GM18873 (cell line): ENCODE data around the gene SLC6A5.
"Not testable (repeated sequence)": the region's sequence is repeated elsewhere in the genome, so short reads cannot be mapped to it uniquely, and the experiment has no call there.

ENCODE experiments used
- ATAC-seq: cut with Tn5 transposase; IDR thresholded peaks from one replicate; pipeline ENCODE4 v1.9.1; 2021; ENCODE audit warnings: mild to moderate bottlenecking, moderate library complexity, moderate number of reproducible peaks; ENCODE audit not compliant: unreplicated experiment, low FRiP score

Gene SLC6A5

GRCh38 chr11:20599221-20600019, at the start of gene SLC6A5:
TSS of gene SLC6A5 (plus strand) at chr11:20599608. CDS start at chr11:20599673, 65 bp downstream.
- no peak for ATAC-seq

GRCh38 chr11:20551096-20551495, 48.3 kb upstream of the SLC6A5 start:
- ATAC-seq, result no peak

- no peak for ATAC-seq
Measured at GRCh38 chr11:20555783-20556182, 43.6 kb upstream of the SLC6A5 start.

GRCh38 chr11:20556396-20556795, 43.0 kb upstream of the SLC6A5 start:
- ATAC-seq, result not testable (repeated sequence)

- no peak for ATAC-seq
Measured at GRCh38 chr11:20558741-20559140, 40.7 kb upstream of the SLC6A5 start.

- no peak for ATAC-seq
Measured at GRCh38 chr11:20559523-20560300, 39.7 kb upstream of the SLC6A5 start.

DNA sequence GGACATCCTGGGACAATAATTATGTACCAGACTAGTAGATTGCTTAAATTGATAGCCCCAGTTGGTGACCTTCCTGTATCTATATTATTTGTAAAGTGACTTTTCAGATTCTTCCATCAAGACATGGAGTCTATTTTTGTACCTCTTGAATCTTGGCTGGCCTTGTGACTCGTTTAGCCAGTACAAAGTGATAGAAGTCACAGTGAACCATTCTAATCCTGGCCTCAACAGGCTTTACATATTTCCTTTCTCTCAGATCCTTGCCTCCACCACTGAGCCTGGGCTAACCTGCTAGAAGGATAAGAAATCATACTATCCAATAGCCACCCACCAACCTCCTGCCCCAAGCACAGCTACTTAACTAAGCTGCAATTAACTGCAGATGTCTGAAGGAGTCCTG, 37.5 kb upstream of the SLC6A5 start:
- no peak for ATAC-seq

- ATAC-seq, result no peak
Measured at GRCh38 chr11:20563866-20564265, 35.5 kb upstream of the SLC6A5 start.

DNA sequence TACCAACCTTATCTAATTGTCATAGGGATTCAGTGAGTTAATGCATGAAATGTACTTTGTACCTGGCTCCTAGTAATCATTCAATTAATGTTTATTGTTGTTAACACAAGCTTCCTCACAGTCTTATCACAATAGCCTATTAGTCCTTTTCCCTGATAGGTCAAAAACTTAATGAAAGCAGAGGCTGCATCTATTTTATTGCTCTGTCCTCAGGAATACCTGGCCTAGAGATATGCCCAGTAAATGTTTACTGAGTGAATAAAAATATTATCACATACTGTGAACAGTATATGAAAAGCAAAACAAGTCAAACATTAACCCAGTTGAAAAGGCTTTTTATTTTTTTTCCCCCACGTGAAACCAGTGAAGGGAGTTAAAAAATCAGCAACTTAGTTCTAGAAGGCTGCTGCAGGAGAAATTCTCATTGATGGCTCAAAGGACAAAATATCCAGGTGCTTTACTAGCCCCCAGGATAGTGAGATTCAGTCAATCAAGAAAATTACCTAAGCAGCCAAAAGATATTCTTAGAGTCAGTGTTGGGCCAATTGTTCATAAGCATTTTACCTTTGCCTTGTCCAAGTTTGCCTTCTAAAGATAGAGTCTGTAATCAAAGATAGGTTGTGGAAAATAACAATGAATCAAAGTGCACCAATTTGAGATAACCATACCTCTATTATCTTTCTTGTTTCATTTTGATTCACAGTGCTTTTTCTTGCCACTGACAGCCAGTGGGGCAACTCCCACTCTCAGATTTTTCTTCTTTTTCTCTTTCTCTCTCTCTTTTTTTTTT, 34.4 kb upstream of the SLC6A5 start:
- no peak for ATAC-seq

GRCh38 chr11:20566115-20566514, 33.3 kb upstream of the SLC6A5 start:
- ATAC-seq, result not testable (repeated sequence)

DNA sequence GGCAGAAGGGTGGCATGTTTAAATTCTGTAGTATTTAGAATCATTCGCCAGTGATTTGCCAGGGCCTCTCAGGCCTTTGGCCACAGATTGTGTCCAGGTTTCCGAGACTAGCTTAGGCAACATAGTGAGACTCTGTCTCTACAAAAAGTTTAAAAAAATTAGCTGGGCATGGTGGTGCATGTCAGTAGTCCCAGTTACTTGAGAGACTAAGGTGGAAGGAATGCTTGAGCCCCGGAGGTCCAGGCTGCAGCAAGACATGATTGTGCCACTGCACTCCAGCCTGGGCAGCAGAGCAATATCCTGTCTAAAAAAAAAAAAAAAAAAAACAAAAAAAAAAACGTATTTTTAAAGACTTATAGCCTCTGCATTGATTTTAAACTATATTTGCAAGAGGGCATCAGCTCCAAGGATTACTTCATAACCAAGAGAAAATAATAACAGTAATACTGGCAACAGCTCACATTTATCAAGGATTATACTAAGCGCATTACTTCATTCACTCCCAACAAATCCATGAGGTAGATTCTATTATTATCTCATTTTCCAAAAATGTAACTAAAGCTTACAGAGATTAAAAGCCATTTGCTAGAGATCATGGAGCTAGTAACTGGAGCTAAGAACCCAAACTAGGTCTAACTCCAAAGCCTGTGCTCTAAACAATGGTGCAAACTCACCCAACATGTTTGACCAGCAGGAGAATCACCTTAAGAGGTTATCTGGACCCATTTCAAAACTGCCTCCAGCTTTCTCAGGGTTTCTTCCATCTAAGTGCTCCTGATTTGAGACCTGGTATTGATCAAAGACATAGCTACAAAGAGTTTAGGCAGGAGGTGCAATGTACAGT, 32.6 kb upstream of the SLC6A5 start:
- no peak for ATAC-seq

- not testable (repeated sequence) for ATAC-seq
Measured at GRCh38 chr11:20579725-20580124, 19.7 kb upstream of the SLC6A5 start.

DNA sequence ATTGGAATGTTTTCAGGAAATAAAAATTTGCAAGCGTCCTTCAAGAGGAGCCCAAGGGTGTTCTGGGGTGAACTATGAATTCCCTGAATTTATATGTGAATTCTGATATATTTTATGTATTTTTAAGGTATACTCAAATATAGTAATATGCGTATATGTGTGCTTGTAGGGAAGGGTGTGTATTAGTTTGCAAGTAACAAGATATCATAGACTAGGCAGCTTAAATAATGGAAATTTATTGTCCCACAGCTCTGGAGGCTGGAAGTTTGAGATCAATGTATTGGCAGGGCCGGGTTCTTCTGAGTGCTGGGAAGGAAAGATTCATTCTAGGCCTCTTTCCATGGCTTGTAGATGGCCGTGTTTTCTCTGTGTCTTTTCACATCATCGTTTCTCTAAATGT, 16.2 kb upstream of the SLC6A5 start:
- no peak for ATAC-seq

- no peak for ATAC-seq
Measured at GRCh38 chr11:20584093-20584774, 15.2 kb upstream of the SLC6A5 start.

- ATAC-seq, result no peak
Measured at GRCh38 chr11:20589796-20590195, 9.6 kb upstream of the SLC6A5 start.

- no peak for ATAC-seq
Measured at GRCh38 chr11:20590381-20590780, 9.0 kb upstream of the SLC6A5 start.

- no peak for ATAC-seq
Measured at GRCh38 chr11:20592741-20593140, 6.7 kb upstream of the SLC6A5 start.

DNA sequence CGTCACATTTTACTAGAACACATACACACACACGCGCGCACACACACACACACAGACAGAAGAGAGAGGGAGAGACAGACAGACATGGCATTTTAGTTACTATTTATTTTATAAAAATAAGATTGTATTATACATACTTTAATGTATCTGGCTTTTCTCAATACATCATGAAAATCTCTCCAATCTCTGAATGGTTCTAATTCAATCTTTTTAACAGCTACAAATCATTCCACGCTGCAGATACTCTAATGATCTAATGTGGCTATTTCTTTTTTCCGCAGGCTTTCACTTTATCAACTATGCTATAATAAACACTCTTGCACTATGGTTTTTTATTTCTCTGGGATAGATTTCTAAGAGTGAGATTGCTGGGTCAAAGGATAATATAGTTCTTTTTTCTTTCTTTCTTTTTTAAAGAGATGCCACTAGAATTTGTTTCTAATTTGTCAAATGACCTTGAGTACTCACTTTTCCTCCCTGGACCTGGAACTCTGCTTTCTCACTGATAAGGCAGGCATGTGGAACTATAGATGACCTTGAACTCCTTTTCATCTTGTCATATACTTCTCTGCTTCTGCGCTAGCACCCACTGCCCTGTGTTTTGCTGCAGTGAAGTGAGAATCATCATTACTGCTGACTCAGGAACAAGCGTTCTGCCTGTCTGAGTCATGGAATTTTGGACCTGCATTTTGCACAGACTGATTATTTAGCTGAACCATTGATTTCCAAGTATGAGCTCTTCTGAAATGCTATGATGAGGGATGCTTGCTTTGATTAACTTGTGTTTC, 4.9 kb upstream of the SLC6A5 start:
- ATAC-seq, result no peak

- ATAC-seq, result no peak
Measured at GRCh38 chr11:20595101-20595500, 4.3 kb upstream of the SLC6A5 start.
